GOT3 (cell line): Measurements from ENCODE around the gene SSTR3.

Experiments
- DNase-seq: peaks from one replicate; lab custom pipeline; 2025; ENCODE audit warnings: mixed read lengths; lab: John Stamatoyannopoulos, UW

SSTR3 gene

GRCh38 chr22:37196539-37197450 is 15.5 kb downstream of the SSTR3 start:
- DNase-seq: peak; percentile 17

- DNase-seq: no peak
These were observed 16.4 kb downstream of the SSTR3 start for GRCh38 chr22:37195921-37196320.

DNA sequence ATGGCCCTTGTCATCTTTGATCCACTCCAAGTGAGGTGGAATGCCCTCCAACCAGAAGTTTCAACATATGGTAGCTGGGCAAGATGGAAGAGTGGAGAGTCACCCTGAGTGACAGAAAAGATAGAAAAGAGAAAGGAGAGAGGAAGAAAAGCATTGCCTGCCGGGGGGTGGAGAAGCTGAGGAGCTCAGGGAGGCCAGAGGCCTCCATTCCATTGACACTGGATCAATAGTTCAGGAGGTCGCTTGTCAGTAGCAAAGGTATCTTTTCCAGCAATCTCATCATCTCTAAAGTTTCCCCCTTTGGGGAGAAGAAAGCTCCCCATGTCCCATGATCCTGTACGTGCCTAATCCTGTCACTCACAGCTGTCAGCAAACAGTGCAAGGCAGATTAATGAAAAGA is 17.5 kb downstream of the SSTR3 start:
- no peak for DNase-seq

- no peak for DNase-seq
These were observed 18.6 kb downstream of the SSTR3 start for GRCh38 chr22:37193629-37194191.

- no peak for DNase-seq
These were observed 19.5 kb downstream of the SSTR3 start for GRCh38 chr22:37192741-37193140.

- no peak for DNase-seq
These were observed 20.1 kb downstream of the SSTR3 start for GRCh38 chr22:37192204-37192603.

GRCh38 chr22:37190262-37190780 is 22.0 kb downstream of the SSTR3 start:
- DNase-seq: no peak

DNA sequence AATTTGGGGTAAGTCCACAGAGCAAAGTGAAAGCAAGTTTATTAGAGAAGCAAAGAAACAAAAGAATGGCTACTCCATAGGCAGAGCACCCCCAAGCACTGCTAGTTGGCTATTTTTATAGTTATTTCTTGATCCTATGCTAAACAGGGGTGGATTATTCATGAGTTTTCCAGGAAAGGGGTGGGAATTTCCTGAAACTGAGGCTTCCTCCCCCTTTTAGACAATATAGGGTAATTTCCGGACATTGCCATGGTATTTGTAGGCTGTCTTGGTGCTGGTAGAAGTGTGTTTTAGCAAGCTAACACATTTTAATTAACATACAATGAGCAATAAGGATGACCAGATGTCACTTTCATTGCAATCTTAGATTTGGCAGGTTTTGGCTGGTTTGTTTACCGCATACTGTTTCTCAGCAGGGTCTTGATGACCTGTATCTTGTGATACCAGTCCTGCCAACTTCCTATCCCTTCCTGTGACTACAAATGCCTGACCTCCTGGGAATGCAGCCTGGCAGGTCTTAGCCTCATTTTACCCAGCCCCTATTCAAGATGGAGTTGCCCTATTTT is 23.3 kb downstream of the SSTR3 start:
- DNase-seq: no peak

GRCh38 chr22:37187891-37188761 is 24.2 kb downstream of the SSTR3 start, which contains the start of gene C1QTNF6:
Gene C1QTNF6 (minus strand): TSS chr22:37188247. CDS start chr22:37188213, 34 bp downstream.
- DNase-seq: no peak

- no peak for DNase-seq
These were observed 24.8 kb downstream of the SSTR3 start for GRCh38 chr22:37187552-37187890.

DNA sequence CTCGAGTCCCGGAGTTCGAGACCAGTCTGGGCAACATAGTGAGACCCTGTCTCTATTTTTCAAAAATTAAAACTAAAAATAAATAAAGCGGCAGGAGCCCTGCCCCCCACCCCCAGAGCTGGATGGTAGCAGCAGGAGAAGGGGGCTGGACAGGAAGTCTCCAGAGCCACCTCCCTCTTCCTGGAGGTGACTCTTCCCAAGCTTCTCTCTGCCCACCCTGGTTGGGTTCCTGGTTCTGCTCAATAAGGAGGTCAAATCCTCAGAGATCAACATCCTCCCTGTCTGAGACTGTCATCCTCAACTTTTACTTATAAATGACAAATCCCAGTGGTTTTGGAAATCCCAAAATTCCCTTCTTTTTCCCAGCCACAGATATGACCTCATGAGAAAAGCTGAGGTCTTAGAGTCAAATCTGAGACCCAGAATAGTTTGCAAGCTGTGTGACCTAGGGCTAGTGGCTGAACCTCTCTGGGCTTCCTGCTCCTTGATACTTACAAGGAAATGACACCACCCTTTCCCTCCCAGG is 25.2 kb downstream of the SSTR3 start:
- DNase-seq: no peak

DNA sequence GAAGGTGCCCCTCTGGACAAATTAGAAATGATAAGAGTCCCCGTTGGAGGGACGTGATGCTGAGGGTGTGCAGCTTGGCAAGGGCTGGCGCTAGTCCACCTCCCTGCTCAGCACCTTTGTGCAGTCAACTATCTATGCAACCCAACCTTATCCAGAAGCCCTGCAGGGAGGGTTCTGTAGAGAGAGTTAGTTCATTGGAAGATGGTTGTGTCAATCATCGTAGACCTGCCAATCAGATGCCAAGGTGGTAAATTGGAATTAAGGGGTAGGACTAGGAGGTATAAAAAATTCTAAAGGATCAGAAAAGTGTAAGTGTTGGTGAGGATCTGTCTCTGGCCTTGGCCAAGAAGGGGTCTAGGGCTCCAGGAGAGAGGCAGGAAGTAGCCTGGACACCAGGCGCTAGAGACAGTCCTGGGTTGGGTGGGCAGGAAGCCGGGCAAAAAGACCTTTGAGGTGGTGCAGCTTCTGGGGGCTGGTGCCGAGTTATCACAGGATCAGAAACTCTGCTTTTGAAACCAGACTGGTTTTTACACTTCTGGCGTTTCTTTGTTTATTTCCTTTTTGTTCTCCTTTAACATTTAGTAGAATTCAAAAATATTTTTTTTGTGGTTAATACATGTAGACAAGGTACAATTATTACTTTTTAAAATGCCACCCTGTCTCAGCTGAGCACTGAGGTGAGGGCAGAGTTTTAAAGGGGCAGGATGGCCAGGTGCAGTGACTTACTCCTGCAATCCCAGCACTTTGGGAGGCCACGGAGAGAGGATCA is 25.9 kb downstream of the SSTR3 start:
- DNase-seq: no peak

DNA sequence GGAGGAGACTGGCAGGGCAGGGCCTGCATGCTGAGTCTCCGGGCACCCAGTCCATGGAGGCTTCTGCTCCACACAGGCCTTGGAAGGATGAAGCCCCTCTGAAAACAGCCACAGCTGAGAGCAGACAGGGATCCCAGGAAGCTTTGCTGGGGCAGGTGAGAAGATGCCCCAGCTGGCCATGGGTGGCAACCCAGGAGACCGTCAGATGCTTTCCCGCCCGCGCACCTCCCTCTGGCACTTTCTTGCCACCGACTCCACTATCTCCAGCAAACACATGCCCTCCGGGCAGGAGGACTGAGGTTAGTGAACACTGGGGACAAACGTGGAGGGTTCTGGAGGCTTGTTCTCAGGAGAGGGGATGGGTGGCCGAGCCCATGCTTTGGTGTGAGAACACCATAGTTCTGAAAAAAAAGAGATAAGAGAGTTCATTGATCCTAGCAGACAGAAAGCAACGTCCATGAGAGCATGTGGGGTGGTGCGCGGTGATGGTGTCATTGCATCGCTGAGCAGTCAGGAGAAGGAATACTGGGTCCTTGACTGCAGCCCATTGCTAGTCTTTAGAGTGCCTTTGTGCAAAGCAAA is 26.5 kb downstream of the SSTR3 start:
- no peak for DNase-seq

- DNase-seq: no peak
These were observed 27.3 kb downstream of the SSTR3 start for GRCh38 chr22:37184816-37185541.

DNA sequence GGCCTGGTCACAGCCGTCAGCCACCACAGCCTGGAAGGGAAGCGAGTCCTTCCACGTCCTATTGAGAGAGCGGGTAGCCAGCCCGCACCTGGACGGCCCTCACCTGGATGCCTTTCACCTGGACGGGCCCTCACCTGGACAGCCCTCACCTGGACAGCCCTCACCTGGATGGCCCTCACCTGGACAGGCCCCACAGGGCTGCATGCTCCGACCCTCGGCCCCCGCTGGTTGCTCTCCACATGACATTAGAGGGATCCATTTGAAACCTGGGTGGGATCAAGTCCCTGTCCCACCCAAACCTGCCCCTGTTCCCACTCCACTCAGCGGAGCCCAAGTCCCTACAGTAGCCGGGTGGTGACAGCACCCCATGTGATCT is 27.9 kb downstream of the SSTR3 start:
- DNase-seq: no peak

DNA sequence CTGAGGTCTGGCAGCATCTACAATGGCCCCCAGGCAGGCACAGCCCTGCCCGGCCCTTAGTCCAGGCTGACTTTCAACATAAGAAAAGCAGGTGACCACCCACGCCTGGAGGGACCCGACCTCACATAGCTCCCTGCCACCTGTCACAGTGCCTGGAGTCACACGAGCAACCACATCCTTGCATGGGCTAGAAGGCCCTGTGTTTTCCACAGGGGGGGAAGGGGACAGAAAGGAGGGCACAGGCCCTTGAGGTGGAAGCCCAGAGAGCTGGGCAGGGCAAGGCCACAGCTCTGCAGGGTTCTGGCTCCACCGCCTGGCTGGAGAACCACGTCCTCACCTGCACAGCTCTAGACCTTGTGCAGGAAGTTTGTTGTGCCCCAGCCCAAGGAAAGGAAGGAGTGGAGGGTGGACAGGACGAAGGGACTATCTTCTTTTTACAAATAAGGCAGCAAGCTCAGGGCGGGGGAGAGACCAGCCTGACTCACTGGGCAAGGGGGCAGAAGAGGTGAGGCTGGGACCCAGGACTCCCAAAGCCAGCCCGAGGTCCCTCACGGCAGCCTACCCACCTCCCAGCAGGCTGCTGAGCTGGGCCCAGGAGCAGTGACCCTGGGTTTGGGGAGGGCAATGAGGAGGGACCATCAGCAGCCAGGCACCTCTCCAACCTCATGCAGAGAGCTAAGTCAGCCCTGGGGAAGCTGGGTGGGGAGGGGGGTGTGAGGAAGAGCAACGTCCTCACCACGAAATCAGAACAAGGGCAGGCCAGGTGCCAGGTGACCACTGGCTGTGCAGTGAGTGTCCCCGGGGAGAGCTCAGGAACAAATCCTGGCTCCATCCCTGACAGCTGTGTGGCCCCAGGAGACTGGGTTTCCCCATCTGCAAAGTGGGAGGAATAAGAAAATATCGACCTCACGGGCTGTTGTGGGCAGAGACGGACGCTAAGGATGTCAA is 28.6 kb downstream of the SSTR3 start:
- DNase-seq: no peak

DNA sequence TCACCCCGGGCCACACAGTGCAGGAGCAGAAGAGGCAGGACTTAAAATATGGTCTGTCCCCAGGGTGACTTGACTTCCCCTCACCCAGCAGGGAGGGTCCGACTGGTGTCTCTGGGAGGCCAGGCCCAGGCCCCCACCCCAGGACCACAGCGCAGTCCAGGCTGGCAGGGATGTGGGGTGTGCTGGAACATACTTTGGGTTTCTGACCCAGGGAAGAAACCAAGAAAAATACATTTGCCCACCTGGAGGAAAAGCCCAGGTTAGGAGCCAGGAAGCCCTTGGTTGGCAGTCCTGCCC is 29.4 kb downstream of the SSTR3 start:
- DNase-seq: no peak

GRCh38 chr22:37182101-37182948 is 30.0 kb downstream of the SSTR3 start:
- no peak for DNase-seq
